CD4-positive, alpha-beta T cell treated with Interleukin-4 for 1 hour (primary cell): Measurements from ENCODE around the gene SERPINA1.
A peak's percentile ranks its signal among the peaks of the same experiment; 100 is the strongest.
"Not testable (repeated sequence)": the region's sequence is repeated elsewhere in the genome, so short reads cannot be mapped to it uniquely, and the experiment has no call there.

Source experiments
- DNase-seq, 2 donors: peaks; one replicate each; pipeline ENCODE4 v3.0.0-alpha.2; 2020 to 2022

SERPINA1 gene

DNA sequence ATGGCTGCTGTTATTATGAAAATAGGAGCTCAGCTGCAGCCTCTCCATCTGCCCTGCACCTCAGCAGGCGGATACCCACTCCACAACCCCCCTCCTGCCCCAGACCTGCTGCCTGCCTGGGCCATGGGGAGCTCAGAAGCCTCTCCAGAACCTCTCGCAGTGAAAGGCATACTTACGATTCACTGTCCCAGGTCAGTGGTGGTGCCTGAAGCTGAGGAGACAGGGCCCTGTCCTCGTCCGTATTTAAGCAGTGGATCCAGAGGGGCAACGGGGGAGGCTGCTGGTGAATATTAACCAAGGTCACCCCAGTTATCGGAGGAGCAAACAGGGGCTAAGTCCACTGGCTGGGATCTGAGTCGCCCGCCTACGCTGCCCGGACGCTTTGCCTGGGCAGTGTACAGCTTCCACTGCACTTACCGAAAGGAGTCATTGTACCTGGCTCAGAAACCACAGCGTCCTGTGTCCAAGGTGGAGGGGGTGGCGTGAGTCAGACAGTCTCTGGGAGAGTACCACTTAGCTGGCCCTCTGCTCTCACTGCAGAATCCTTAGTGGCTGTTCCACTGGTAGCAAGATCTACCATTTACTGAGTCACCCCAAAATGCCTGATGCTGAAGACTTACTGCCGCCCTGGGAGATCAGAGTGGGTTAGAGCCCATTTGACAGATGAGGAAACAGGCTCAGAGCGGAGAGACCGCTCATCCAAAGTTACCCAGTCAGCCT is at the start of gene SERPINA1:
Gene SERPINA1, minus strand, starts transcription at position 219 of the 720 bp plus-strand sequence. CDS start 5,365 bp downstream, outside the sequence.
- no peak for DNase-seq

DNA sequence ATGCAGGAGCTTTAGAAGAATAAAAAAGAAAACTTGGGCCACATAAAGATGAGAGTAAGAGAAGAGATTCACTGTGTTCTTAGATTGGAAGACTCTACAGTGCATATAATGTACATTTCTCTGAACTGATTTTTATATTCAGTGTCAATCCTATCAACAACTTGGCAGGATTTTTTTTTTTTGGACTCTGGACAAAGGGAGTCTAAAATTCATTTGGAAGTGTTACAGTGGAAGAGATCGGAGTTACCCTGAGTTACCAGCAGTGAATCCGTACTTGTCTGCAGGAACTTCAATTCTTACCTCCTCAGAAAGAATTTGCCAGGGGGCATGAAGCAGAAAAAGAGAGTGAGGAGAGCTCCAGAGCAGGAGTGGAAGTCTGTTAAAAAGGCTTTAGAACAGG is 40.2 kb upstream of the SERPINA1 start:
- no peak for DNase-seq

DNA sequence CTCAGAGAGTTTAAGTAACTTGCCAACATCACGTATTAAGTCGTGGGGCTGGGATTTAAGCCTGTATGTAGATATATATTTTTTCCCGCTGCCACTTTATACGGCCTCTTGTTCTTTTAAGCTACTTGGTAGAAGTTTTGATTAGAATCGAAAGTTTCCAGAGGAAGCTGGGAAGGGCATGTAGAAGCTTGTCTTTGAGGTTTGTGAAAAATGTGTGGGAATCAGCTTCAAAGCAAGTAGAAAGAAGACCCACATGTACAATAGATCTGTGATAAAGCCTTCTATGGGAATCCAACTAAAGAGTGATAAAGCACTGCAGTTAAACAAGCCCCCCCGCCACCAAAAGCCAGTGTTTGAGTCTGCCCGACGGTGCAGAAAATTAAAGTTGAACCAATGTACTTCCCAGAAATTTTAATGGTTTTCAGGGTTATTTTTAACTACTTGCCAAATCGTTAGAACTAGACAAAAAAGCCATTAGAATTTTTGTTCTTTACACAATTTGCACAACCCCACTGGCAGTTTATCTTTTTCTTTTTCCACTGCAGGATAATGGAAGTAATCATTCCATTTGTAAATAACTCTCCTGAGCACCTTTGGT is 38.7 kb upstream of the SERPINA1 start:
- DNase-seq: no peak

DNA sequence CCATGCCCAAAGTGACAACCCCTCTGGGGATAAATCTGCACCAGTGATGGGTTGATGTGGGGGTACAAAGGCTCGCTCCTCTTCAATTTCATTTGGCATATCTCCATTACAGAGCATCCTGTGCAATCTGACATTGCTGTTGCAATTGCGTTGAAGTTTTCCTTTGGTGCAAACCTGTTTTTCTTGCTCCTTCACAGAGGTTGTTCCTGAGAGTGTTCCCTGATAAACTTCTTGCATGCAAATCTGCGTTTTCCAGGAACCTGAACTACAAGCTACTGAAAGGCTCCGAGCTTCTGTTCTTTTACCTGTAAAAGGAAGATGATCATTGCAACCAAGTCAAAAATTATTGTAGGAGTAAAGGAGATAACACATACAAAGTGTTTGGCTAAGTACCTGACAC is 38.1 kb upstream of the SERPINA1 start:
- DNase-seq: no peak

DNA sequence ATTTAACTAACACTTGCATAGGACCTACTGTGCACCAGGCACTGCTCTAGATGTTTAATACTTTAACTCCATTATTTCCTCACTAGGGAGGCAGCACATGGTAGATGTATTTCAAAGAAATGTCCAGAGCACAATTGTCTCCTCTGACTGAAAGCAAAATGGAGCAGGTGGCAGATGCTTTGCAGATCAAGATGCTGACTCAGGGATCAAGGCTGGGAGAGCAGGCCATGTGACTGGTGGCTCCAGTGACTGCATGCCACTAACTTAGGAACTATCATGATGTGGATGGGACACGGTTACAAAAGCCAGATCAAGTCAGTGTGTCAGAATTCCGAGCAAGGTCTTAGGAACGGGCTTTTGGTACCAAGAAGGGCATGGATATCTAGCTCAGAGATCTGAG is 36.0 kb upstream of the SERPINA1 start:
- no peak for DNase-seq

DNA sequence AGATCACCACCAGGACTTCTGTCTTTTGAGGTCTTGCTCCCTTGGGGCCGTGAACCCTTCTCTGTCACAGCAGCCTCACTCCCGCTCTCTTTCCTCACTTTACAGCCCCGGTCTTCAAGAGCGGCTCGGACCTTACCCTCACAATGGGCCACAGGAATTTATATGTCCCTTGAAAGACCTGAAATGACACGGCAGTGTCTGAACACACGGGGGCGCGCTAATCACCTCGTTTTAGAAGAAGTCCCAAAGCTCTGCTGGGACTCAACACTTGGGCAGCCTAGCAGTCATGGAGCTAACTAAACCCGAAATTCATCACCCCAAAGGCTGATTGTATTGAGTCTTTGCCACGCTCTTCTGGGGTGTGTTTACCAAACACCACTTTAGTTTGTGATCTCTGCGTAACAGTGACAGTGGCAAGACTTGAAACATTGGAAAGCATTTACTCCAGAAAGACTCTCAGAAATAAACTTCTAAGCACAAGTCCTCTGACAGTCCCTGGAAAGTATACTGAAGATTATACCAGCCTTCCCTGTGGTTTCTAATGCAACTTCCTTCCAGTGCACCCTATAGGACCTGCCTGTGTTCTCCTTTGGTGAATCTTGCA is 35.2 kb upstream of the SERPINA1 start:
- peak; percentile 13 to 35 for DNase-seq

DNA sequence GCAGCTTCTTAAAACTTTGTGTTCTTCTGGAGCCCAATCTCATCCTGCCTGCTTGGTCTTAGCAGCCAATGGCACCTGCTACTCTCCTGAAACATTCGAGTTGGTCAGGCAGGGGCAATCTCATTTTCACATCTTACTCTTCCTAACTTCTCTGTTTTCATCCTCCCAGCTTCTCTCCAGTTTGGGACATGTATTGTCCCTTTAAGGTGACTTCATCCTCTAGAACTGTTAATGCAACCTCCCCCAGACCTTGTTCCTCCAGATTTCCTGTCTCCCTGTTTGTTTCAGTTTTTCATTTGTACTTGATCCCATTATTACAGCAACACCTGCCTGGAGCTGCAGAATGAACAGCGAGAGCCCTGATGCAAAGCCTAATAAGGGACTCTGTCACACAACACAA is 32.9 kb upstream of the SERPINA1 start:
- no peak for DNase-seq

DNA sequence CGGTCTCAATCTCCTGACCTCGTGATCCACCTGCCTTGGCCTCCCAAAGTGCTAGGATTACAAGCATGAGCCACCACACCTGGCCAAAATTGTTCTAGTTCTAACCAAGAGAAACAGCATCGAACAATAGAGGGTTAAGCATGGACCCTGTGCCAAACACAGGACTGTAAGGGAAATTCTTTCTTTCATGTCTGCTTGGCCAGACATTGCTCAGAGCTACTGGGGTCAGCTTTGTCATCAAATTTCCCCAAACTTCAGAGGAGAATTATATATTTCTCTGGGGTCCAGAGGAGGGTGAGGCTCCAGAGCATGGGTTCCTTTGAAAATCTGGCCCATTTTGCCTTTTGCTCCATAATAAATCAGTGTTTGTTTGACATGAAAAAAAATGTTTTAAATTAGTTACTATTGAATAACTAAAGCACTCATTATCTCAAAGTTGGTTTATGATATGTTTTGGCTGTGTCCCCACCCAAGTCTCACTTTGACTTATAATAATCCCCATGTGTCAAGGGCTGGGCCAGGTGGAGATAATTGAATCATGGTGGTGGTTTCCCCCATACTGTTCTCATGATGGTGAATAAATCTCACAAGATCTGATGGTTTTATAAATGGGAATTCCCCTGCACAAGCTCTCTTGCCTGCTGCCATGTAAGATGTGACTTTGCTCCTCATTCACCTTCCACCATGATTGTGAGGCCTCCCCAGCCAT is 29.2 kb upstream of the SERPINA1 start:
- not testable (repeated sequence) for DNase-seq

DNA sequence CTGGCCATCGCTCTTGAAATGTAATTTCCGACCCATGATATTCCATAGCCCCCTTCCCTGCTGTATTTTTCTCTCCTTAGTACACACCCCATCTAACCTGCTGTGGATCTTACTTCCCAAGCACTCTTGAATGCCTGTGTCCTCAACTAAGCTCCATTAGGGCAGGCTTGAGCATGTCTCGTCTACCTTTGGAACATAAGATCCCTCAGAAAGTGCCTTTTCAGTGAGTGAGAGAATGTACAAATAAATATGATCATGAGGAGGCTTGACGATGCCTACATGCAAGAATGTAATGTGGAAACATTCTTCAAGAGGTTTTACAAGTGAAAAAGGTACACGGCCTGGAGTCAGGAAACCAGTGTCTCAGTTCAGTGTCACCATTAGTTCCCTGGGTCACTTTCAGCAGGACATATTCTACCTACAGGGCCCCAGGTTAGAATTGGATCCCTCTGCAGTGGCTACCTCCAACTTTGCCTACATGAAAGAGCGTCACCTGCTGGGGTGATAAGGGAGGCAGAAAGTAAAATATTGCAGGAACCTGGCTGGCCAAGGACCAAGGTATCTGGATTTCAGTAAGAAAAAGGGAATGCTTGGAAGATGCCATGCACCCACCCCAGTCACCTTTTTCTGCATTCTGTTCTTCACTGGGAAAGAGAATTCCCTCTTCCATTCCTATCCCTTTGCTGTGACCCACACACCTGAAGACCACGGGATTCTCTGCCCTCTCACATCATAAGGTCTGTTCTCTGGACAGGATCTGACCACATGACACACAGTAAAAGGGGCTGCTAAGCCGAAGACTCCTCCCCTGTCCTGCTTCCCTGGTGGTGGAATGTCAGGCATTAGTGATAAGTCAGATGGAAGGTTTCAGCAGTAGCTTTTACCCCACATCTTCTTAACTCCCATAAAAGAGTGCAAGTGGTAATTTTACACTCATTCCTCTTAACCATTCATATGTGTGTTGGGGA is 24.6 kb upstream of the SERPINA1 start:
- no peak for DNase-seq

DNA sequence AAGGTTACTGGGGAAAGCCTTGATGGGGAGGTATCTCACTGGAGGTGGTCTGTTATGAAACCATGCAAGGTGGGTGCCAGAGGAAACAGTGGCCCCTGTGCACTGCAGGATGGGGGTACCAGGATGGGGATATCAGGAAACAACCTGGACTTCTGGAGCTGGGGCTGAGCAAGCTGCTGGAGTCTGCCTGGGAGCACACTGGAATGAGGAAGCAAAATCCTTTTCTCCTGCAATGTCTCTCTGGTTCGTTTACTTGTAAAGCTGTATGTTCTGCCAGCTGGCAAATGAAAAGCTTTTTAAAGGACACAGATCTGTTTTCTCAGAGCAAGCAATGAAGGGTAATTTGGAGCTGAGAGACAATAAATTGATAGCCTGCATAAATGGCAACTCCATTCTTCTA is 23.2 kb upstream of the SERPINA1 start:
- DNase-seq: no peak

DNA sequence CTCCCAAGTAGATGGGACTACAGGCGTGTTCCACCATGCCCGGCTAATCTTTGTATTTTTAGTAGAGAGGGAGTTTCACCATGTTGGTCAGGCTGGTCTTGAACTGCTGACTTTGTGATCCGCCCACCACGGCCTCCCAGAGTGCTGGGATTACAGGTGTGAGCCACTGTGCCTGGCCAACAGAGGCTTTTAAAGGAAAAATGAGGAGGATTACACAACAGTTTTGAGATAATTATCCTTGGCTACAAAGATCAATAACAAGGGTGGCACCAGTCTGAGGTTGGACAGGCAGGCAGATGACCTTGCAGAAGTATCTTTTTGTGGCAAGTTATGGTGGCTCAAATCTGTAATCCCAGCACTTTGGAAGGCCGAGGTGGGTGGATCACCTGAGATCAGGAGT is 21.0 kb upstream of the SERPINA1 start:
- not testable (repeated sequence) for DNase-seq

DNA sequence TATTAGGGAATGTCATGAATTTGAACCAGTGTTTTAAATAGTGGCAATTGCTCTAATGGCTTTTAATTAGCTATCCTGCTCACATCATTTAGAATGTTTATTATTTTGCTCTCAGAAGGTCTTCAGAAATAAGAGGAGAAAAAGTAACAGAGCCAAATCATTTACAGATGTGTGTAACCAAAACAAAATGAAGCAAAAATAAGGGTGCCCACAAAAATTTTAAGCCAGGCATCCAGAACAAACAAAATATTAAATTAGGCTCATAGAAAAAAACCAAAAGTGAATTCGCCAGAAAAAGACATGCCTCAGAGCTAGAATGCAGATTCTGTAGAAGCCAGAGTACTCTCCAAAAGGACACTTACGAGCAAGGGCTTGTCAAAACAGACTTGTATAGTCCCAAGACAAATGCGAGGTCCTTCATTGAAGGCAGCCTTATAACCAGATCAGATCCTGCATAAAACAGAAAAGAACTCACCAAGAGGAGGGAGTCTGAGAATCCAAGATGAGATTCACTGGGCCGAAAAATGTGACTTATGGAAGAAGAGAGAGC is 20.2 kb upstream of the SERPINA1 start:
- DNase-seq: no peak

DNA sequence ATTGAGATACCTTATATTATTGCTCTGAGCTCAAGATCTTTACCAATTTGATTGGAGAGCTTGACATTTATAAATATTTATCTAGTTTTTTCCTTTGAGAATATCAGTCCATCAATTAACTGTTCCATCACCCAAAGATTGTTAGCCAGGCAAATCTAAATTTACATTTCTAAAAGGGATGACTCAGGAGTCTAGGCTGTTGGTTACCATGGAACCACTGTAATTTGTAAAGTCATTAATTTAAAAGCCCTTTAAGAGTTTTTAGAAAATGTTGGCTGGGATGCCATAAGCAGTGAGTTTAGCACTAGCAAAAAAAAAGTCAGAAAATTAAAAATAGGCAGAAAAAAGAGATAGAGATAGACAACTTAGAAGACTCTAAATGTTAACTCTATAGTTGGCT is 19.5 kb upstream of the SERPINA1 start:
- DNase-seq: no peak

DNA sequence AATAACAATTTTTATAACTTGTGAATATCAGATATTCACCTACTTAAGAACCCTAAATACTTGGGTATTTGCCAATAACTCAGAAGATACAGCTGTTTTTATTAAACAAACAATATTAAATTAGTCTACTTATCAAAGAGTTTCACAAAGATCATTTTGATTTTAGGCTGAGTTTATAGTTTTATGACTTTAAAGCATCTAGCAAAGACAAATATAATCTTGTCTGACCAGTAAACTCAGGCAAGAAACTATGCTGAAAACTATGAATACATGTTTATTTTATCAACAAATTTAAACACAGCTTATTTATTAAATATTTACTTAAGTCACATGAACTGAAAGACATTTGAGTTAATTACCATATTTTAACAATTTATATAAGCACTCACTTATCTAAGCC is 18.5 kb upstream of the SERPINA1 start:
- DNase-seq: no peak

DNA sequence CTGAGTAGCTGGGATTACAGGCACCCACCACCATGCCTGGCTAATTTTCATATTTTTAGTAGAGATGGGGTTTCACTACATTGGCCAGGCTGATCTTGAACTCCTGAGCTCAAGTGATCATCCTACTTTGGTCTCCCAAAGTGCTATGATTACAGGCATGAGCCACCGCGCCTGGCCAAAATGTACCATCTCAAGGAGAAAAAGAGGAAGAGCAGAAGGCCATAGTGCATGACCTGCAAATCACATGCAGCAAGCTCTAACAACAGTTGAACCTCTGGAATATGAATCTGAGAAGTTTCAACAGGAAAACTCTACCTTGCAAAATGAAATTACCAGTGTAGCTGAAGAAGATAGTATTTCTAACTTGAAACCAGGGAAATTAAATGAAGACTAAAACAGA is 17.1 kb upstream of the SERPINA1 start:
- DNase-seq: no peak

DNA sequence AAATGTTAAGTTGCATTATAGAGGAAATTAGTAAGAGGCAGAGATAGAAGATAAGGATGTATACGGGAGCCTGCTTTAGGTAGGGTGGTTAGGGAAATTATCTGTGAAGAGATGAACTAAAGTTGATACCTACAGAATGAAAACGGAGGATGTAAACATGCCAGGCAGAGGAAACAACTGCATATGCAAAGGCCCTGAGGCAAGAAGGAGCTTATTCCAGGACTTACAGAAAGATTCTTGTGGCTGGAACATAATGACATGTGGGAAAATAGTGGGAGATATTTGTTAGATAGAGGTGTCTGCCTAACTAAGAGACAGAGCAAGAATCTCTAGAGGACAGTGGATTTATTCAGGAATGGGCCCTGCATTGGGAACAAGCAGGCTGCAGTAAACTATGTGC is 16.2 kb upstream of the SERPINA1 start:
- DNase-seq: no peak

DNA sequence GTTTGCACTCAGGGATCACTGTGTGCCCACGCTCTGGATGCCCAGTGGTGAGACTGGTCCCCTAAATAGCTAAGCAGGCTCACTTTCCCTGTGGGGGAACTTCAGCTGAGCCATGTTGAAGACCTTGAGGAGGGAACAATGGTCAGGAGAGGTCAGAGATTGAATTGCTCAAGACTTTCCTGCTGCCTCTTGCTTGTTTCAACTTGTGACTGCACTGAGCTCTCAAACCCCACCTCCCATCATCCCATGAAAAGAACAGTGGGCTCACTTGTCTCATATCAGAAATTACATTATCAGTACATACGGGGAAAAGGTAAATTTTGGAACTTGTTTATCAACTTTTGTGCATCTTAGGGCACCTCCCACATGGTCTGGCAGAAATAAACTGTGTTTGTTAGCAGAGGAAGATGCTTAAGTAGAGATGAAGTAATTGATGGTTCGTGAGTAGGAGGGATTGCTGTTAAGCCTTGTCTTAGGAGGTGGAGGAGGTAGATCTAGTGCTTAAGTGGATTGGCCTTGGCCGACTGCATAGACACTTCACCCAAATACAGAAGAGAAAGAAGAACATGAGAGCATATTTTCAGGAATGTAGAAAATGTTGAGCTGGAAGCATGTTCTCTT is 15.0 kb upstream of the SERPINA1 start:
- DNase-seq: no peak

DNA sequence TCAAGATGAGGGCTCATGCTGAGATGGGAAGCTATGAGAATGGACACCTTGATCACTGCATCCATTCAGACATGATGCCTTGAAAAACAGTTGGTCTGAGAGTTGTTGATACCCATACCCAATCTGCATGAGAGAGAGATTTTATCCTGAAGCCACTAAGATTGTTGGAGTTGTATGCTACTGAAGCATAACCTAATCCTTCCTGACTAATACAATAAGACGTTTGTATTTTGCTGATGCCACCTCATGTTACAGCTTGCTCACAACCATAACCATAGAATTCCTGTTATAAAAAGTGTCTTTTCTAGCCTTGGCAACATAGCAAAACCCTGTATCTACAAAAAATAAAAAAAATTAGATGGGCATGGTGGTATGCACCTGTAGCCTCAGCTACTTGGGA is 12.7 kb upstream of the SERPINA1 start:
- DNase-seq: no peak

DNA sequence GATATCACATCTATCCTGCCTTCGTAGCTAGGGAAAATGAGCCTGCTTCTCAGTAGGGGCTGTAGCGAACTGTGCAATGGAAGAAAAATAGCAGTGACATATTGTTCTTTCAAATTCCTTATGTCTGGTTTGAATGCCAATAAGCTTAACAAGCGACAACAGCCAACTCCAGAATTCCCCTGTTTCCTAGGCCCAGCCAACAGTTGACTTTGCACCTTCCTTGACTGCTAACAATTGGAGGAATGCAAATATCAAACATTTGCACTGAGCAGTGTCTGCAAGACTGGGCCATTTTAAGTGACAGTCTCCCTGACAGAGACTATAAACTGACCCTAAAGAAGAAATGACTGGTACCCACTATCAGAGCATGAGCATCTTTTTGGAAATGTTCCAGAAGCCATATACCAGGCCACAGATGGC is 12.0 kb upstream of the SERPINA1 start:
- DNase-seq: no peak

DNA sequence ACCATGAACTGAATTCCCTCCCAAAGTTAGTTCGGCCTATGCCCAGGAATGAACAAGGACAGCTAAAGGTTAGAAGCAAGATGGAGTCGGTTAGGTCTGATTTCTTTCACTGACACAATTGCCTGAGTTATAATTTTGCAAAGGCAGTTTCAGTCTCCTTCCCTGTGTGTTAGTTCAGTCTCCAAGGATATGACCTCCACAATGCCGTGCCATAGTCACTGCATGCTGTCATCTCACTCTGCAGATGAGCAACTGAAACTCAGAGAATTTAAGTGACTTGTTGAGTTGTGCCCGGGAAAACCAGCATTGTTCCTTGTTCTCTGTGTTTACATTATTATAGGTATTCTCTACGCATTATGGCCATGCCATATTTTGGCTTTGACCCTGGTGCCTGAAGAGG is 10.1 kb upstream of the SERPINA1 start:
- no peak for DNase-seq

DNA sequence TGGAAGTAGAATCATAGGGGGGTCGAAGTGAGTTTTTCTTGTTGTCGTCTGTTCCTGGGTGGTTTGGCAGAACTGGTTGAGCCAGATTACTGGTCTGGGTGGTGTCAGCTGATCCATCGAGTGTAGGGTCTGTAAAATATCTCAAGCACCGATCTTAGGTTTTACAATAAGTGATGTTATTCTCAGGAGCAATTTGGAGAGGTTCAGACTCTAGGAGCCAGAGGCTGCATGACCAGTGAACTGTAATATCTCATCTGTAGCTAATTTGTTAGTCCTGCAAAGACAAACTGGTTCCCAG is 9.7 kb upstream of the SERPINA1 start:
- no peak for DNase-seq
